ENCODE results near the gene XPO4.

- TF ChIP-seq PRPF4 (IDR thresholded peaks at IDR 0.05; ENCODE audit: low read depth, low read length, poor library complexity, severe bottlenecking) (no peak), CTCF (CRISPR knock-in tag; IDR thresholded peaks at IDR 0.05) (no peak), SRSF9 (IDR thresholded peaks at IDR 0.05; ENCODE audit: borderline replicate concordance, insufficient read depth, low read depth, low read length, poor library complexity, severe bottlenecking) (no peak), MEF2D (CRISPR knock-in tag; IDR thresholded peaks at IDR 0.05) (no peak)
These were observed 172.6 kb downstream of the XPO4 start for GRCh38 chr13:20729633-20730585.

All from HepG2 (cell line).